Hematopoietic multipotent progenitor cell treated with erythropoietin and hydrocortisone succinate and interleukin-3 and kit ligand, for 17 days (in vitro differentiated cells): ENCODE results near the gene CLDN22.
"Not testable (repeated sequence)": the region's sequence is repeated elsewhere in the genome, so short reads cannot be mapped to it uniquely, and the experiment has no call there.

Experiments
- DNase-seq: peaks from one replicate; pipeline ENCODE4 v3.0.0-alpha.2; 2015; ENCODE audit warnings: low spot score

The CLDN22 gene

DNA sequence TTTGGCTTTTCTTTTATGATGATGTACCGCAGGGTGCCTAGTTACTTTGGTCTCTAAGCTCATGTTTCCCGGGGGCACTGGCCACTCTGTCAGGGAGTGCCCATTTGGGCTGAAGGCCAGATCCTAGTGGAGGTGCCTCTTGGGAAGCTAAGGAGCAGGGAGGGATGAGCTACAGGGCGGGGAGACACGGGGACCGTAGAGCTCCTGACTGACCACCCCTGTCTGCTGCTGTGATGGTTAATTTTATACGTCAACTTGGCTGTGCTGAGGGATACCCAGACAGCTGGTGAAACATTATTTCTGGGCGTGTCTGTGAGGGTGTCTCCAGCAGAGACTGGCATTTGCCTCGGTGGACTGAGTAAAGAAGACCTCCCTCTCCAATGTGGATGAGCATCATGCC, 27.1 kb upstream of the CLDN22 start:
- no peak for DNase-seq

DNA sequence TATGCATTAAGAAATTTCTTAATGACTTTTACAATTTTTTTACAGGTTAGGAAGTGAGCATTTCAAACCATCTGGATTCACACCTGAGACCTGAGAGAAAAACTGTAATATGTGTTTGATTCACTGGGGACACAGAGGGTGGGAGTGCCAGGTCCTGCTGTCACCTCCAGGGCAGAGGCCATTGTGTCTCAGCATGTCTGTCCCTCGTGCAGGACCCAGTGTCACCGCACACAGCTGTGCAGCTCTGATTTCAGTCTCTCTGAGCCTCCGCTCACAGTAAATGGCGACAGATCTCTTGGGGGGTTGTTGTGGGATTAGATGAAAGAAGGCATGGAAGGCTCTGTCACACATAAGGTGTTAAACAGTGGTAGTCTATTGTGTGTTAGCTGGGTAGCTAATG, 25.2 kb upstream of the CLDN22 start:
- no peak for DNase-seq

DNA sequence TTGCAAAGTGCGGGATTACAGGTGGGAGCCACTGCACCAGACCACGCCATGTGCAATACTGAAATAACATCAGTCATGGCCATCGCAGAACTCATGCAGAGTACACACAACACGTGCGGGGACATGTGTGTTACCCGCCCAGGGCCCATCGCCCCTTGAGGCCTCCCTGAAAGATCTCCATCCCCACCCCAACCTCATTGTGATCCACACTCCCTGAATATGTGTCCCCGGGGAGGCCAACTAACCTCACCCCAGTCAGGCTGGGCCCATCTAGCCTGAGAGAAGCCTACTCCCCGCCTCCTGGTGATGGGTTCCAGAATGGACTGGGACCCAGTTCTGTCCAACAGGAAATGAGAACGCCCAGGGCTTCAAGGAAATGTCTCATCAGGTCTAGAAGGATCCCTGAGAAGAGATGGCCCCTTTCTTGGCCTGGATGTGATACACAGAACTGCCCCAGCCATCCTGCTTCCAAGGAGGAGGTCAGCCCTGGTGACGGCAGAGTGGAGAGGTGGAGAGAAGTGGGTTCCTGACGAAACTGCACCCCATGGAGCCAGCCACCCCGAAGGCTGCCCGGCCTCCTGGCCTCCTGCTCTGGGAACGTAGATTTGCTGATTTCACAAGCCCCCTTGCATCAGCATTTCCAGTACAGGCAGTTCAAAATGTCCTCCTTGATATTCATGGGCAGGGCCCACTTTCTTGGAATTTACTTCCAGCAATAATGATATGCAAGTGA, 24.6 kb upstream of the CLDN22 start:
- DNase-seq = no peak

DNA sequence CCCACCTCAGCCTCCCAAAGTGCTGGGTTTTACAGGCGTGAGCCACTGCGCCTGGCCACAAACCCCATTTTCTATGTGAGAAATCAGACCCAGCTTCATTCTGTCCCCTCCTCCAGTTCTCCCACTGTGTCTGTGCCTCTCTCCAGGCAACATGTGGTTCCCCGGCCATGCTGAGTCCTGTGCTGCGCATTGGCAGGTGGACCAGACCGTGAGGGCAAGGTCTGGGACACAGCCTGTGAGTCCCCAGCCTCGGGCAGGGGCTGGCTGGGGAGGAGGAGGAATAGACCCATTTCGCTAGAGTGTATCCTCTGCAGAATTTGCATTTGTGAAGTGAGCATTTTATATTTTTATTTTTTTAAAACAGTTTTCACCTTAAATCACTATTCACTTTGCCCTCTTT, 23.7 kb upstream of the CLDN22 start:
- no peak for DNase-seq

DNA sequence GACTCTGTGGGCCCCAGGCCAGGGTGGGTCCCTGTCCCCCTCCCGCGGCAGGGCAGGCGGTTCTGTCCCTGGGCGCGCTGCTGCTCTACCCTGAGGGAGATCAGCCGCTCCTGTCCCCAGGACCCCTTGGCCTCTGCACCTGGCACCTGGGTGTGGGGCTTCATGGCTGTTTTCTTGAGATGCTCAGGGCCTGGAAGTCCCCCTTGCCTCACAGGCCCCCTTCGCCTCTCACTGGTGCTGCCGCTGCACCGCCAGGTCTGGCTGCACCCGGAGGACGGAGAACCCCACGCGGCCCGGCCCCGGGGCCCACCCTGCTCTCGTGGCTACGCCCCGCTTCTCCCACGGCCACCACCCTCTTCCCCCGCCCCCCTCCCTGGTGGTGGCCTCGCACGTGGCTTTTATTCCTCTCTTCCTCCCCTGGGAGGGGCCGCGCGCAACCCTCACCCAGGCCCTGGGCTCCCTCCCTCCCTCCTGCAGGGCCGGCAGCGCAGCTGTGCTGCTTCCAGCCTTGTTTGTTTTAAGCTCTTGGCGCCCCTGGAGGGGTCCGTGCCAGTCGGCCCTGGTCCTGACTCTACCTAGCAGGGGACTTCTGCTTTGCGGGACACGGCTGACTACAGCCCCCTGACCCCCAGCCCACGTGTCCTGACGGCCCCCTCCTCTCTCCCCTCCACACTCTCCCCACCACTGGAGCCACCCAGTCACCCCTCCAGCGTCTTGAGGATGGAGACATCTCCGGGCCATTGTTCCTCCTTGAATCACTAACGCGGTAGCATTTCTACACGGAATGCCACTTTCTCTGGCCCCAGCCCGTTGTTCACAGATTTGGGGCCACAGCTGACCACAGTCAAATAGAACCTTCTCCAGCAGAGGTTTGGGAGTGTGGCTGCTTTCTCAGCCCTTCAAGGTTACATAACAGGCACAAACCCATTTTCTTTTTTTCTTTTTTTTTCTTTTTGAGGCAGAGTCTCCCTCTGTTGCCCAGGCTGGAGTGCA, 22.8 kb upstream of the CLDN22 start:
- DNase-seq = no peak

DNA sequence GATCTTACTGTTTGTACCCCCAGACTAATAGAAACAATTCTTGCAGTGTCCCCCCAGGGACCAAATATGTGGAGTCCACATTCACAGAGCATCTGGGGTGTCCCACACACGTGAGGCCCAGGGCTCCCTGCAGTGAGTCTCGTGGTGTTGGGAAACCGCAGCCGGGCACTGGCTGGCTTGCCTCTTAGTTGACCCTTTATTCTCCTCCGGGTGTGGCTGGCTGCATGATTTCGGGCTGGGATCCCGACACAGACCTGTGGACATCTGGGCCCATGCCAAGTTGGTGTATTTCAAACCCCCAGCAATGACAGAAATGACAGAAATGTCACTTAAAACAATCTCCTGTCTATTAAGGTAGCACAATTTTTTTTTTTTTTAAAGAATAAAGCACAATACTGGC, 17.8 kb upstream of the CLDN22 start:
- DNase-seq = no peak

DNA sequence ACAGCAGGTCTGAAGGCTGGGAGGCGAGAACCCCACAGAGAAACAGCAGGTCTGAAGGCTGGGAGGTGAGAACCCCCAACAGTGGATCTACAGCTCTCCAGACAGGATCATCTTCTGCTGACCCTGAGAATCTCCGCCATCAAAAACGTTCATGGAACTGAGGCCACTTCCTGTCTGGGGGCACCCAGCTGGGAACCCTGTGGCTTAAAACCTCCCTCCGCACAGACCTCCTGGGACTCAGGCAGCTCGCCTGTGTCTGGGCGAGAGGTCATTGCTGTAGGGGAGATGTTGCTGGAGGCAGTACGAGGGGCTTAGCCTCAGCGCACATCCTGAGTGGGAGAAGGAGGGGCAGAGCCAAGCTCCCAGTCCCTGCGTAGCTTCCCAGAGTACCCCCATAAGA, 17.3 kb upstream of the CLDN22 start:
- no peak for DNase-seq

DNA sequence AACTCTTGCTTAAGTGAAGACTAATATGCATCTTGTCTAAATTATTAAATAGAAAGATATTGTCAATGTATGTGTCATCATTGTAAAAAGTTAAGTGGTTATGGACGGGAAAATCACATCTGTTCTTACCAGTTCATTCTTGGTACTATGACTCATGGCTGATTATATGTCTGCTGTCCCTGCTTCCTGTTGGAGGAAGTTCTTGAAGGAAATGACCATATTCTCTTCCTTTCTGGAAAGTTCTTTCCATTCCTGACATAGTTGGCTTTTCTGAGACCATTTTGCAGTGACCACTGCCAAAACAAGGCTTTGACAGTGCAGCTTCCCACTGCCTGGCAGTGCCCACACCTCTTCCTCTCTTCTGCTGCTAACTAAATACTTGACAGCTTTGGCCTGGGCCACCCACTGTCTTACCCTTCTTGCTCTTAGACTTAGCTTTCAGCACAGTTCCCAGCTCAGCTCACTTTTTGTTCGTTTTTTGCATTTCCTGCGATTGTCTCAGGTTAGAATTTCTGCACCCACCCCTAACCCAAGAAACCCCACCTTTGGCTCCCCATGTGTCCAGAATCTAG, 15.4 kb upstream of the CLDN22 start:
- no peak for DNase-seq

DNA sequence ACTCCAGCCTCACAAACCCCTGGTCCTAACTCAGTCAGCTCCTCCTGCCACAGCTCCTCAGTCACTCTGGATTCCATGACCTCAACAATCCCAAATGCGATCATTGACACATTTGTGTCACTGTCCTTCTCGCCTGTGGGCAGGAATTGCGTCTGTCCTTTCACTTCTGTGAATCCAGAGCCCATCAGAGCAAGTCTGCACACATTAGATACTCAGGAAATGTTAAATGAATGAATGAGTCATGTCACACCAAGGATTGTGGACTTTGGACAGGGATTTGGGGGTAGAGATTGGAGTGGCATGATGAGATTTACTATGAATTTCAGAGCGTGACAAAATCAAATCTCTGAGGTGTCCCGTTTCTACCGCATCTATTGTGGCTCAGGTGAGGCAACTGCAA, 13.9 kb upstream of the CLDN22 start:
- DNase-seq = no peak

DNA sequence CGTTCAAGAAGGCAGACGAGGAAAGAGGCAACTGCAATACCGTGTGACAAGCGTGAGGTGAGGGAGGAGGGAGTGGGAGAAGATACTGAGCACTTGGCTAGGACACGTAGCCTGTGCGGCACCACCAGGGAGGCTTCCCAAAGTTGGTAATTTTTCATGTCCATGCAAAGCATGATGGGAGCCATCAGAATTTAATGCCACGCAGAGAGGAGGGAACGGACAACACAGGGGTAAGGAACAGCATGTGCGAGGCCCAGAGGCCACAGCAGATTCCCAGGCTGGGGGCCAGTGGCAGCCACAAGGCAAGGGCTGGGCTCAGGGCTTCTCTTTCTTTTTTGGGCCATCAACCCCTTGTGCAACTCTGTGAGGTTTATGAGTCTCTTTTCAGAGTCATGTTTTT, 13.1 kb upstream of the CLDN22 start:
- no peak for DNase-seq

DNA sequence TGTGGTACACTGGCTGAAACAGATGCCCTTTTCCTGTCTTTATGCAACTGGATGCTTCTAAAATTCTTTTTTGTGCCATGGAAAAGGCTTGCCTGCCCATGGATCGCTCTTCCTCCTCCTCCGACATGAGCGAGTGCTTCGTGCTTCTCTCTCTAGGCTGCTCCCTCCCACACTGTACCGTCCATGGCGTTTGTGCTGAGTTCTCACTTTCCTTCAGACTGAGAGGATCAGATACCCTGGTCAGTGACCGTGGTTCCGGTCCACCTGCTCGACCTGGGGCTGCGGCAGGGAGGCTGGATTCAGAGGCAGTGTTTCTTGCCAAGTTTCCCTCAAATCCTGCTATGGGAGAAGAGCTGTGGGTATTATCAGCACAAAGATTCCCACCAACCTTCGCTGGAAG, 12.4 kb upstream of the CLDN22 start:
- DNase-seq = no peak

DNA sequence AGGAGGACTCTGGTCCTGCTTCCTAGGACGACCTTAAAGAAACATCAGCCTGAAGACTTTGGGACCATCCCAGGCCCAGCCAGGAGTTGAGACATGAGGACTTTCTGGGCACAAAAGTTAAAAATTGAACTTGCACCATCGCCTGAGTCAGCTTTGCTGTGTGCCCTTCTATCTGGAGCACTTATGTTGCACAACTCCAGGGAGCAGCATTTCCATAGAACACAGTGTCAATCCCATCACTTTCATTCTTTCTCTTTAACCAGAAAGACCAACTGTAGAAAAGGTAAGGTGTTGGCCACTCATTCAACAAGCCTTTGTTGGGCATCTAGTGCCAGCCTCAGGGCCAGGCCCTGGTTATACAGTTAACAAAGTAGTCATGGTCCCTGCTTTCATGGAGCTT, 10.8 kb upstream of the CLDN22 start:
- DNase-seq = no peak

DNA sequence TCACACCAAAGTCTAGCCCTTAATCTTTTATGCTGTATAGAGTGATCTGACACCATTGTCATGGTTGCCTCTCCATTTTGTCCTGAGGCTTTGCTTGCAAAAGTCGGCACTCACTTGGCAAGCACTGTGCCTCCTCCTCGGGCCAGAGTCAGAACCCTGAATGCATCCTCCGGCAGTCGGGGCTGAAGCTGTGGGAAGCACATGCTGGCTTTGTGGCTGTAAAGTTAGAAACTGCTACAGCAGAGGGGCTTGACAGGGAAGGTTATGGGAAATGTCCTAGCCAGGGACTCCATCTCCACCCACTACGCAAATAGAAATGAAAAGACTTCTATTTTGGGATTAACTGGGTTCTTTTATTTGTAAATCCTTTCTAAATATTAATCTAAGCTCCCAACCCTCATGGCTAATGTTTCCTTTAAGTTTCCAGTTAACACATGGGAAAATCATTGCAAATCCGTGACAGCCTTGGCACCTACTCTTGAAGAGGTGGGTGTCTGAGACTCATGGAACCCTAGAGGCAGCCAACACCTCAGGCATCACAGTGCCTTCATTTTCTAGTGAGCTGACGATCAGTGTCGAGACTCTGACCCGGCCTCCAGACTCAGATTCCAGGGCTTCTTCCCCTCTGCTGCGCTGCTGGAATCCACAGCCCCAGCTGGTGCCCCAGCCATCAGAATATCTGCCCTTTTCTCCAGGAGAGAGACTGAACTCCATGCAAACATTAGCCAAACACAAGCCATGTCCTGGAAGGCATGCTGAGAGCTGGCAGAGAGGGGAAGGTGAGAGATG, 10.1 kb upstream of the CLDN22 start:
- DNase-seq = no peak

DNA sequence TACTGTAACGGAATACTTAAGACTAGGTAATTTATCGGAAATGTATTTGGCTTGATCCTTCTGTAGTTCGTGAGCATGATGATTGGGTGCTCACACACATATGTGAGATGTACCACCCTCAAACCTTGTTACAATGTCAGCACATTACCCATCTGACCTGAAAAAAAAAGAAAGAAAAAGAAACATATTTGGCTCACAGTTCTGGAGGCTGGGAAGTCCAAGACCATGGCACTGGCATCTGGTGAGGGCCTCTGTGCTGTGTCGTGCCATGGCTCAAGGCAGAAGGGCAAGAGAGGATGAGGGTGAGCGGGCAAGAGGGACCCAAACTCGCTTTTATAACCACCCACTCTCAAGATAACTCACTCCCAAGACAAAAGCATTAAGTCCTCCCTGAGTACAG, 9.2 kb upstream of the CLDN22 start:
- no peak for DNase-seq

DNA sequence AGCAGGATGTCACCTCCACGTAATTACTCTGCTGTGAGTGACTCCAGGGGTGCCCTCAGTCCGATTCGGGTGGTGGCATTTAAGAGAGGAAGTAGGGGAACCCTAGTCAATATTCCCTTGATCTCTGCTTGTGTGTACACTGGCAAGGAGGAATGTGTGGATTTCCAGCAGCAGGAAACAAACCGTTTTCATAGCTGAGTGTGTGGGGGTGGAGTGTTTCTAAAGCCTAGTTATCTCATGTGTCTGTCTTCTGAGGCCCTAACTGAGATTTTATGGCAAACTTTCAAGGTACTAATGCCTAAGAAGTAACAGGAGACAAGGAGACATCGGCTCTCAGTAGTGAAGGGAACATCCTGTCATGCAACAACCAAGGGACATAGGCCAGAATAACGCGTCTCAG, 8.8 kb upstream of the CLDN22 start:
- no peak for DNase-seq

DNA sequence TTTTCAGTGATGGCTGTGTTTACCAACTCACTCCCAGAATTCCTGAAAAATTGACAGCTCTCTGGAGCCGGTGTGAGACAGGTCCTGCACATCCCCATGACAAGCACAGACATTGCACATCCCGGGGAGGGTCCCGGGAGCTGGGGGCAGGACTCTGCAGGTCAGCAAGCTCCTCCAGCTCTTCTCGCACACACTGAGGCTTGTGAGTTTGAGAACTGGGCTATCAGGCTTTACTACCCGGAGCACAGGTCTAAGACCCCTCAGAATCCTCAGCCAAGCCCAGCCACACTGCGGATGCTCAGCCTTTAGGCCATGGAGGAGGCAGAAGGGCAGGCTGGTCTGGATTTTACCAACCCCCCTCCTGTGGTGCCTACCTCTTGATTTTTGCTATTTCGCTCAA, 7.8 kb upstream of the CLDN22 start:
- DNase-seq = no peak

DNA sequence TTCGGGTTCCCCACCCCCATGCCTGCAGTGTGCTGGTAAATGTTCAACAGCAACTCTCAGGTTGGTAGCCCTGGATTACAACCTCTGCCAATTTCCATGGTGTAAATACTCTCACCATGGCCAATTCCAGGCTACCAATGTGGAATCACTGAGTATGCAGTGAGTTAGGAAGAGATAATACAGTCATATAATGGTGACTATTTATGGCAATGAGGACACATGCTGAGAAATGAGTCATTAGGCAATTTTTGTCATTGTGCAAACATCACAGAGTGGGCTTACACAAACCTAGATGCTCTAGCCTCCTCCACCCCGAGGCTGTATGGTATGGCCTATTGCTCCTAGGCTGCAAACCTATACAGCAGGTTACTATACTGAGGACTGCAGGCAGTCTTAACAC, 6.8 kb upstream of the CLDN22 start:
- no peak for DNase-seq

DNA sequence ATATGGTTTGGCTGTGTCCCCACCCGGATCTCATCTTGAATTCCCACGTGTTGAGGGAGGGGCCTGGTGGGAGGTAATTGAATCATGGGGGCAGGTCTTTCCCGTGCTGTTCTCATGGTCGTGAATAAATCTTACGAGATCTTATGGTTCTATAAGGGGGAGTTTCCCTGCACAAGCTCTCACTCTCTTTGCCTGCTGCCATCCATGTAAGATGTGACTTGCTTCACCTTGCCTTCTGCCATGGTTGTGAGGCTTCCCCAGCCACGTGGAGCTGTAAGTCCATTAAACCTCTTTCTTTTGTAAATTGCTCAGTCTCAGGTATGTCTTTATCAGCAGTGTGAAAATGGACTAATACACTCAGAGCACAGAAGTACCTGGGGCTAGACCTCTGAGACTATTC, 6.3 kb upstream of the CLDN22 start:
- DNase-seq = not testable (repeated sequence)

DNA sequence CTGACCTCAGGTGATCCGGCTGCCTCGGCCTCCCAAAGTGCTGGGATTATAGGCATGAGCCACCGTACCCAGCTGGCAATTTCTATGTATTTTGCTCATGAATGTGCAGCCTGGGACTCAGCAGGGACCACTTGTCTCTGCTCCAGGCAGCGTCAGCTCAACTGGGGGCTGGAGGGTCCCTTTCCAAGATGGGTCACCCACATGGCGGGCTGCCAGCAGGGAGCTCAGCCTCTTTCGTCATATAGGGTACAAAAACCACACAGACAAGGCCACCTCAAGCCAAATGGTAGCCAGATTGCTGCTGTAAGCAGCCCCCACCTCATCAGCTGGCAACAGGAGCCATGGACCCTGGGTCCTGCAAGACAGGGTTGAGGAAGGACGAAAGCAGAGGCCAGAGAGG, 4.5 kb upstream of the CLDN22 start:
- no peak for DNase-seq

DNA sequence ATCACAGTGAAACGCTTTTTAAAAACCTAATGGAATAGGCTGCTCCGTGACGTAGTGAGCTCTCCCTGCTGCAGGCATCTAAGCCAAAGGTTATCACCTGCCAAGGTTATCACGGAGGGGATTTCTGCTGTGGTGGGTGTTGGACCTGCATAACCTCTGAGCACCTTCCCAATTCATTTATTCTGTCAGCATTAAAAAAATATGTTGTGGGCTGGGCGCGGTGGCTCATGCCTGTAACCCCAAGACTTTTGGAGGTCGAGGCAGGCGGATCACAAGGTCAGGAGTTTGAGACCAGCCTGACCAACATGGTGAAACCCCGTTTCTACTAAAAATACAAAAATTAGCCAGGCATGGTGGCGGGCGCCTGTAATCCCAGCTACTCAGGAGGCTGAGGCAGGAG, 4.0 kb upstream of the CLDN22 start:
- not testable (repeated sequence) for DNase-seq

DNA sequence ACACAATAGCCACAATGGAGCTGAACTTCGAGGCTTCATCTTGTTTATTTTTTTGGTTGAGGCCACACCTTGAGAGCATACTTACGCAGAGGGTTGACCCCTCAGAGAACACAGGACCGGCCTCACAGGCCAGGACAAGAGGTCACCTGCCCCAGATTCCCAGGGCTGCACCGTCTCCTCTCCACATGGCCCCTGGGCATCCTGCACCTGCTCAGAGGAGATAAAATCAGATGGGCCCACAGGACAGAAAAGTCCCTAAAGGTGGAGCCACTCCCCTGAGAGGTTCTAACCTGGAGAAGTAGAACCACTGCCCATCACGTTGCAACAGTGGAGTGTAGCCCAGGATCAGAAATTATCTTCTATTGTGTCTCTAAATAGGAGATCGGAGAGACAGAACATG, 3.2 kb upstream of the CLDN22 start:
- DNase-seq = no peak

DNA sequence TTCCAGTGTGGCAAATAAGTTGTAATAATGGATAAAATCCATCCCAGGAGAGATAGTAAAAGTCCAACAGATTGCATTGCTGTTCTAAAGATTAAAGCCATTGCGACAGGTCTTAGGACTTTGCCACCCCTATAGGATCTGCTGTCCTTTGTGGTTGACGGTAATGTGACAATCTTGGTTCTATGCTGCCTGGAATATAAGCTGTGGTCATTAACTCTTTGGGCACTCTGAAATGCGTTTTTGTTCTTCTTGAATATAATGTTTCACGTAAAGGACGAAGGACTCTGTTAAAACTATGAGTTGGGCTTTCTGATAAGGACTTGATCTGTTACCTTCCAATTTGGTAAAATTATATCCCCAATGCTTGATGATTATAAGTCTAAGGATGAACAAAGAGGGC, 2.2 kb upstream of the CLDN22 start, which contains the start of gene CLDN24:
TSS of gene CLDN24 (minus strand) at position 101 of the 400 bp plus-strand sequence. CDS start at position 101, 0 bp downstream.
- DNase-seq = no peak
